ENCODE measurements around the gene RNF151. TPM values are rescaled to one million over a fixed set of nuclear protein-coding genes. Genes with fewer than 3 reads are reported as not detected.

Gene RNF151
- total RNA-seq, 1 experiment from 2014 or later: not detected

DNA sequence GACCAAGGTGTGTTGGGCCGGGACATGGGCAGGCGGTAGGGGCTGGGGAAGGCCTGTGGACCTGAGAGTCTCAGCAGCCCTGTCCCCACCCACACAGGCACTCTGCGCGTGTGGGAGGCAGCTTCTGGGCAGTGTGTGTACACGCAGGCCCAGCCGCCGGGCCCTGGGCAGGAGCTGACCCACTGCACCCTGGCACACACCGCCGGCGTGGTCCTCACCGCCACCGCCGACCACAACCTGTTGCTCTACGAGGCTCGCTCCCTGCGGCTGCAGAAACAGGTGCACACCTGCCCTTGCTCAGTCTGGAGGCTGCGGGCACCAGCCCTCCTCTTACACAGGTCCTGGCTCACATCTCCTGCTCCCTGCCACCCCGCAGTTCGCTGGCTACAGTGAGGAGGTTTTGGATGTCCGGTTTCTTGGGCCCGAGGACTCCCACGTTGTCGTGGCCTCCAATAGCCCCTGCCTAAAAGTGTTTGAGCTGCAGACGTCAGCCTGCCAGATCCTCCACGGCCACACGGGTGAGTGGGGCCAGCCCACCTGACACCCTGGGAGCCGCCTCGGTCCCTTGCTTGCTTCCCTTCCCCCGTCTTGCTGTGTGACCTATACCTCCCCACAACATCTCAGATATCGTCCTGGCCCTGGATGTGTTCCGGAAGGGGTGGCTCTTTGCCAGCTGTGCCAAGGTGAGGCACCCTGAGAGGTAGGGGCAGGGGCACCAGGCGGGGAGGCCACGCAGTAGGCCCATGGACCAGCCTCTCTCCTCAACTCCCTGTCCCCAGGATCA is 9.0 kb downstream of the RNF151 start:
- no peaks in the 10 kb centered on the region for H3K9me3 ChIP-seq (ENCODE audit: low read length)
- H3K36me3 ChIP-seq (ENCODE audit: insufficient read depth, low read length): peaks cover 2% of the 10 kb centered on the region; the same call in 1 of the 2 replicates
- H4K20me1 ChIP-seq (ENCODE audit: insufficient read depth, low read depth, low read length): no peaks in the 10 kb centered on the region; the same call in 1 of the 2 replicates
- H3K9ac ChIP-seq (ENCODE audit: low read length): no peak overlapping the region
- H3K4me3 ChIP-seq (ENCODE audit: low read length): no peak overlapping the region
- no peaks in the 10 kb centered on the region for H3K9me2 ChIP-seq (replicated peaks; ENCODE audit: insufficient read depth, low read length)
- no peak overlapping the region for H3K27ac ChIP-seq (ENCODE audit: low read length)
- no peak for DNase-seq
- no peak overlapping the region for H3K4me2 ChIP-seq (ENCODE audit: low read depth, low read length, poor library complexity, severe bottlenecking)
- H3K27me3 ChIP-seq (ENCODE audit: low read length): no peaks in the 10 kb centered on the region
- H3K79me2 ChIP-seq (ENCODE audit: low read length): peaks cover 29% of the 10 kb centered on the region
- H2AFZ ChIP-seq (ENCODE audit: low read length): no peak overlapping the region
- H3K4me1 ChIP-seq (ENCODE audit: low read length): peaks cover 21% of the 10 kb centered on the region

- H2AFZ ChIP-seq (ENCODE audit: low read length): no peak overlapping the region
- H4K20me1 ChIP-seq (ENCODE audit: insufficient read depth, low read depth, low read length): no peaks in the 10 kb centered on the region; the same call in 1 of the 2 replicates
- DNase-seq: no peak
- peaks cover 25% of the 10 kb centered on the region for H3K79me2 ChIP-seq (ENCODE audit: low read length)
- no peak overlapping the region for H3K4me2 ChIP-seq (ENCODE audit: low read depth, low read length, poor library complexity, severe bottlenecking)
- H3K9me3 ChIP-seq (ENCODE audit: low read length): no peaks in the 10 kb centered on the region
- H3K9ac ChIP-seq (ENCODE audit: low read length): no peak overlapping the region
- H3K9me2 ChIP-seq (replicated peaks; ENCODE audit: insufficient read depth, low read length): no peaks in the 10 kb centered on the region
- peaks cover 18% of the 10 kb centered on the region for H3K4me1 ChIP-seq (ENCODE audit: low read length)
- no peaks in the 10 kb centered on the region for H3K27me3 ChIP-seq (ENCODE audit: low read length)
- H3K27ac ChIP-seq (ENCODE audit: low read length): no peak overlapping the region
- H3K4me3 ChIP-seq (ENCODE audit: low read length): no peak overlapping the region
- peaks cover 2% of the 10 kb centered on the region; the same call in 1 of the 2 replicates for H3K36me3 ChIP-seq (ENCODE audit: insufficient read depth, low read length)
Measured at GRCh38 chr16:1976216-1976520, 9.5 kb downstream of the RNF151 start.

GRCh38 chr16:1976951-1977874 is 10.6 kb downstream of the RNF151 start:
- Histone ChIP-seq H3K9me3 (ENCODE audit: low read length) (no peaks in the 10 kb centered on the region), H3K4me2 (ENCODE audit: low read depth, low read length, poor library complexity, severe bottlenecking) (no peak overlapping the region), H3K4me3 (ENCODE audit: low read length) (no peak overlapping the region), H4K20me1 (ENCODE audit: insufficient read depth, low read depth, low read length) (no peaks in the 10 kb centered on the region; the same call in 1 of the 2 replicates), H3K9me2 (replicated peaks; ENCODE audit: insufficient read depth, low read length) (no peaks in the 10 kb centered on the region), H3K4me1 (ENCODE audit: low read length) (peaks cover 19% of the 10 kb centered on the region), H3K79me2 (ENCODE audit: low read length) (peaks cover 18% of the 10 kb centered on the region), H2AFZ (ENCODE audit: low read length) (no peak overlapping the region), H3K9ac (ENCODE audit: low read length) (no peak overlapping the region), H3K27me3 (ENCODE audit: low read length) (no peaks in the 10 kb centered on the region), H3K27ac (ENCODE audit: low read length) (no peak overlapping the region), H3K36me3 (ENCODE audit: insufficient read depth, low read length) (peaks cover 2% of the 10 kb centered on the region; the same call in 1 of the 2 replicates)
- DNase-seq: no peak

- DNase-seq: no peak
- no peak overlapping the region for H3K4me3 ChIP-seq (ENCODE audit: low read length)
- H3K9me3 ChIP-seq (ENCODE audit: low read length): no peaks in the 10 kb centered on the region
- no peaks in the 10 kb centered on the region for H3K27me3 ChIP-seq (ENCODE audit: low read length)
- H3K4me2 ChIP-seq (ENCODE audit: low read depth, low read length, poor library complexity, severe bottlenecking): no peak overlapping the region
- no peaks in the 10 kb centered on the region for H3K9me2 ChIP-seq (replicated peaks; ENCODE audit: insufficient read depth, low read length)
- H3K27ac ChIP-seq (ENCODE audit: low read length): no peak overlapping the region
- H2AFZ ChIP-seq (ENCODE audit: low read length): no peak overlapping the region
- no peak overlapping the region for H3K9ac ChIP-seq (ENCODE audit: low read length)
- peaks cover 11% of the 10 kb centered on the region for H3K79me2 ChIP-seq (ENCODE audit: low read length)
- peaks cover 2% of the 10 kb centered on the region; the same call in 1 of the 2 replicates for H3K36me3 ChIP-seq (ENCODE audit: insufficient read depth, low read length)
- peaks cover 16% of the 10 kb centered on the region for H3K4me1 ChIP-seq (ENCODE audit: low read length)
- H4K20me1 ChIP-seq (ENCODE audit: insufficient read depth, low read depth, low read length): no peaks in the 10 kb centered on the region; the same call in 1 of the 2 replicates
Measured at GRCh38 chr16:1977875-1978268, 11.2 kb downstream of the RNF151 start.

DNA sequence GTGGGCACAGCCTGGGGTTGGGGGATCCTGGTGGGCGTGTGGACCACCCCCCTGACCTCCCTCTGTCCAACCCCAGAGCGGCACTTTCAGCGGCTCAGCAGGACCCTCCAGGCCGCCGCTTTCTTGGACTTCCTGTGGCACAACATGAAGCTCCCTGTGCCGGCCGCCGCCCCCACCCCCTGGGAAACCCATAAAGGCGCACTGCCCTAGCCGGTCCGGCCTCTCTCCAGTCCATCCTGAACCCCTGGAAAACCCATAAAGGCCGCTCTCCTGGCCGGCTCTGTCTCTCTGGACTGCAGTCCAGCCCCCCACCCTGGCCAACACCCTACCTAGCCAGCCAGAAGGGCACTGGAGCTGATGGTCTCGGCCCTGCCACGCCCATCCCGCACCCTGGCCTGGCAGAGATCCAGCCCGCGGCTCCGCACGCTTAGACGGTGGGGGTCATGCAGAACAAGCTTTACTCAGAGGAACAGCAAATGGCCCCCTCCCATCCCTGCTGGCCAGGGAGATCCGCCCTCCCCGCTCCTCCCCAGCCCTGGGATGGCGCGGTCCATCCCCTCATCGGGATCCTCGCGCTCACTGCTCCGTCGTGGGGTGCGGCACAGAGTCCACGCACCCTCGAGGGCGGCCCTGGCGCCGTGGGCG is 11.9 kb downstream of the RNF151 start:
- no peaks in the 10 kb centered on the region for H3K9me3 ChIP-seq (ENCODE audit: low read length)
- no peaks in the 10 kb centered on the region for H4K20me1 ChIP-seq (ENCODE audit: insufficient read depth, low read depth, low read length)
- H3K9ac ChIP-seq (ENCODE audit: low read length): no peak overlapping the region
- H3K4me2 ChIP-seq (ENCODE audit: low read depth, low read length, poor library complexity, severe bottlenecking): no peak overlapping the region
- peaks cover 4% of the 10 kb centered on the region for H3K79me2 ChIP-seq (ENCODE audit: low read length)
- H3K27me3 ChIP-seq (ENCODE audit: low read length): no peaks in the 10 kb centered on the region
- H3K4me1 ChIP-seq (ENCODE audit: low read length): peaks cover 11% of the 10 kb centered on the region
- no peak for DNase-seq
- no peak overlapping the region for H2AFZ ChIP-seq (ENCODE audit: low read length)
- no peaks in the 10 kb centered on the region for H3K9me2 ChIP-seq (replicated peaks; ENCODE audit: insufficient read depth, low read length)
- no peak overlapping the region for H3K4me3 ChIP-seq (ENCODE audit: low read length)
- peaks cover 2% of the 10 kb centered on the region; the same call in 1 of the 2 replicates for H3K36me3 ChIP-seq (ENCODE audit: insufficient read depth, low read length)
- H3K27ac ChIP-seq (ENCODE audit: low read length): no peak overlapping the region

GRCh38 chr16:1979271-1980029 is 12.8 kb downstream of the RNF151 start:
- Histone ChIP-seq H3K79me2 (ENCODE audit: low read length) (peaks cover under 1% of the 10 kb centered on the region), H3K27me3 (ENCODE audit: low read length) (no peaks in the 10 kb centered on the region), H3K9me2 (replicated peaks; ENCODE audit: insufficient read depth, low read length) (no peaks in the 10 kb centered on the region), H4K20me1 (ENCODE audit: insufficient read depth, low read depth, low read length) (no peaks in the 10 kb centered on the region), H3K9ac (ENCODE audit: low read length) (no peak overlapping the region), H3K4me2 (ENCODE audit: low read depth, low read length, poor library complexity, severe bottlenecking) (no peak overlapping the region), H3K4me3 (ENCODE audit: low read length) (no peak overlapping the region), H2AFZ (ENCODE audit: low read length) (no peak overlapping the region), H3K27ac (ENCODE audit: low read length) (no peak overlapping the region), H3K36me3 (ENCODE audit: insufficient read depth, low read length) (peaks cover 2% of the 10 kb centered on the region; the same call in 1 of the 2 replicates), H3K4me1 (ENCODE audit: low read length) (peaks cover 11% of the 10 kb centered on the region), H3K9me3 (ENCODE audit: low read length) (no peaks in the 10 kb centered on the region)
- no peak for DNase-seq

GRCh38 chr16:1980030-1980769 is 13.5 kb downstream of the RNF151 start:
- Histone ChIP-seq H3K9ac (ENCODE audit: low read length) (no peak overlapping the region), H3K27me3 (ENCODE audit: low read length) (no peaks in the 10 kb centered on the region), H3K4me2 (ENCODE audit: low read depth, low read length, poor library complexity, severe bottlenecking) (no peak overlapping the region), H3K9me3 (ENCODE audit: low read length) (no peaks in the 10 kb centered on the region), H2AFZ (ENCODE audit: low read length) (no peak overlapping the region), H4K20me1 (ENCODE audit: insufficient read depth, low read depth, low read length) (no peaks in the 10 kb centered on the region), H3K27ac (ENCODE audit: low read length) (no peak overlapping the region), H3K79me2 (ENCODE audit: low read length) (peaks cover 8% of the 10 kb centered on the region), H3K9me2 (replicated peaks; ENCODE audit: insufficient read depth, low read length) (no peaks in the 10 kb centered on the region), H3K36me3 (ENCODE audit: insufficient read depth, low read length) (peaks cover 2% of the 10 kb centered on the region; the same call in 1 of the 2 replicates), H3K4me3 (ENCODE audit: low read length) (no peak overlapping the region), H3K4me1 (ENCODE audit: low read length) (peaks cover 15% of the 10 kb centered on the region)
- no peak for DNase-seq

Data from Karpas-422 (cell line).